MCF 10A (cell line): ENCODE results near the gene TNFRSF4. TPM values are rescaled to one million over a fixed set of nuclear protein-coding genes. Genes with fewer than 3 reads are reported as not detected.

ENCODE experiments used
- BruUV-seq: library from RNA; stranded (reverse); fragments of 400-500 nt; replicated peaks from 2 replicates; lab custom pipeline; 2021; lab: Mats Ljungman, UMichigan
- CTCF ChIA-PET: fragments of 300-600 bp; sonication (Branson Sonifier 250); formaldehyde crosslinking; extraction: SDS; loops from one replicate; lab custom pipeline; 2021; ENCODE audit warnings: antibody characterized with exemption, inconsistent platforms; lab: Yijun Ruan, JAX
- POLR2A ChIA-PET: fragments of 300-600, 350-650 bp; sonication (Branson Sonifier 250); formaldehyde crosslinking; extraction: SDS; loops from one replicate; lab custom pipeline; 2020; ENCODE audit warnings: antibody characterized with exemption, inconsistent platforms; lab: Yijun Ruan, JAX
- DNase-seq: peaks from one replicate; pipeline ENCODE4 v3.0.0-alpha.2; 2018; ENCODE audit not compliant: unreplicated experiment
- H3K27ac Mint-ChIP-seq: one replicate; pipeline ENCODE4 v1.8.0; 2022; ENCODE audit warnings: mild to moderate bottlenecking, low read depth, mixed read lengths; ENCODE audit not compliant: unreplicated experiment
- H3K27me3 Mint-ChIP-seq: one replicate; pipeline ENCODE4 v1.8.0; 2022; ENCODE audit warnings: mixed read lengths; ENCODE audit not compliant: insufficient read depth, unreplicated experiment
- H3K36me3 Mint-ChIP-seq: one replicate; pipeline ENCODE4 v1.8.0; 2022; ENCODE audit warnings: mild to moderate bottlenecking, moderate library complexity, mixed read lengths; ENCODE audit not compliant: insufficient read depth, unreplicated experiment
- H3K4me1 Mint-ChIP-seq: one replicate; pipeline ENCODE4 v1.8.0; 2022; ENCODE audit warnings: mixed read lengths; ENCODE audit not compliant: insufficient read depth, unreplicated experiment
- H3K4me3 Mint-ChIP-seq: one replicate; pipeline ENCODE4 v1.8.0; 2022; ENCODE audit warnings: mild to moderate bottlenecking, moderate library complexity, mixed read lengths; ENCODE audit not compliant: unreplicated experiment
- H3K9me3 Mint-ChIP-seq: one replicate; pipeline ENCODE4 v1.8.0; 2022; ENCODE audit warnings: mixed read lengths; ENCODE audit not compliant: unreplicated experiment
- CTCF ChIP-seq: fragments of 200-600 bp; IDR thresholded peaks from one replicate; pipeline ENCODE4 v1.8.0; 2022; ENCODE audit warnings: antibody characterized with exemption, mild to moderate bottlenecking; ENCODE audit not compliant: unreplicated experiment
- intact Hi-C: fragments of 100-400 bp; cut with micrococcal nuclease; formaldehyde crosslinking; loops from 2 replicates; pipeline ENCODE4 v1.14.1; 2022
- total RNA-seq: library from RNA; stranded (reverse); gene quantifications from 2 replicates; pipeline ENCODE4 v1.2.3, GENCODE V29; 2022

Gene TNFRSF4
- total RNA-seq, 1 experiment from 2014 or later: not detected

GRCh38 chr1:1181938-1182410, 32.0 kb downstream of the TNFRSF4 start:
- no peak for TF ChIP-seq CTCF

GRCh38 chr1:1181129-1181937, 32.6 kb downstream of the TNFRSF4 start:
- Mint-ChIP-seq H3K9me3 (no peaks in the 10 kb centered on the region), H3K27me3 (peaks cover 13% of the 10 kb centered on the region), H3K4me3 (no peak overlapping the region), H3K27ac (no peak overlapping the region), H3K36me3 (no peaks in the 10 kb centered on the region), H3K4me1 (no peaks in the 10 kb centered on the region)
- no peak for TF ChIP-seq CTCF
- no TSS peak for BruUV-seq
- no peak for DNase-seq
- intact Hi-C loops: no loop called here
- ChIA-PET POLR2A (no interaction called here), CTCF (no interaction called here)

More at GRCh38 chr1:1181938-1182410, 32.0 kb downstream of the TNFRSF4 start:
- Mint-ChIP-seq H3K4me3 (no peak overlapping the region), H3K36me3 (no peaks in the 10 kb centered on the region), H3K27ac (no peak overlapping the region), H3K4me1 (no peaks in the 10 kb centered on the region), H3K9me3 (no peaks in the 10 kb centered on the region), H3K27me3 (peaks cover 7% of the 10 kb centered on the region)
- ChIA-PET CTCF (interaction anchor here (0.6 kb wide), 1 partner anchor 197 kb away, joined by 3 read pairs; no protein-coding TSS in a partner anchor), POLR2A (no interaction called here)
- DNase-seq: no peak
- BruUV-seq: no TSS peak
- intact Hi-C loops: no loop called here

GRCh38 chr1:1179983-1180861, 33.7 kb downstream of the TNFRSF4 start:
- H3K27me3 Mint-ChIP-seq: peaks cover 14% of the 10 kb centered on the region
- intact Hi-C loops: no loop called here
- H3K4me1 Mint-ChIP-seq: no peaks in the 10 kb centered on the region
- H3K9me3 Mint-ChIP-seq: no peaks in the 10 kb centered on the region
- no peak for DNase-seq
- ChIA-PET POLR2A (interaction anchor here (0.6 kb wide), 1 partner anchor 27 kb away, joined by 3 read pairs; no protein-coding TSS in a partner anchor), CTCF (interaction anchor here (0.6 kb wide), 1 partner anchor 176 kb away, joined by 4 read pairs; no protein-coding TSS in a partner anchor)
- no peak overlapping the region for H3K27ac Mint-ChIP-seq
- no peak for TF ChIP-seq CTCF
- H3K36me3 Mint-ChIP-seq: no peaks in the 10 kb centered on the region
- BruUV-seq: no TSS peak
- no peak overlapping the region for H3K4me3 Mint-ChIP-seq
